Stimulated activated CD4-positive, alpha-beta T cell treated with anti-CD3 and anti-CD28 coated beads, Interleukin-15, amount 100 ng/mL, for 1 hour (primary cell): Measurements from ENCODE around the gene SLC29A1.
"Not testable (repeated sequence)": the region's sequence is repeated elsewhere in the genome, so short reads cannot be mapped to it uniquely, and the experiment has no call there.

Experiments used
- DNase-seq, 2 donors: peaks; one replicate each; pipeline ENCODE4 v3.0.0-alpha.2; 2020; ENCODE audit warnings: low read depth in 1 of 2, low spot score in 1 of 2

Gene SLC29A1

GRCh38 chr6:44193307-44193910, 30.0 kb upstream of the SLC29A1 start:
- no peak for DNase-seq

- no peak for DNase-seq
Measured at GRCh38 chr6:44194326-44194725, 29.1 kb upstream of the SLC29A1 start.

DNA sequence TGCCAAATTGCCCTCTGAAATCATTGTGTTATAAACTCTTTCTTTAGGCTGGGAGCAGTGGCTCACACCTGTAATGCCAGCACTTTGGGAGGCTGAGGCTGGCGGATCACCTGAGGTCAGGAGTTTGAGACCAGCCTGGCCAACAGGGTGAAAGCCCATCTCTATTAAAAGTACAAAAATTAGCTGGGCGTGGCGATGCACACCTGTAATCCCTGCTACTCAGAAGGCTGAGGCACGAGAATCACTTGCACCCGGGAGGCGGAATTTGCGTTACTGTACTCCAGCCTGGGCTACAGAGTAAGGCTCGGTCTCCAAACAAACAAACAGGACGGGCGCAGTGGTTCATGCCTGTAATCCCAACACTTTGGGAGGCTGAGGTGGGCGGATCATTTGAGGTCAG, 27.0 kb upstream of the SLC29A1 start:
- not testable (repeated sequence) for DNase-seq

GRCh38 chr6:44198684-44199083, 24.7 kb upstream of the SLC29A1 start:
- DNase-seq, result no peak

DNA sequence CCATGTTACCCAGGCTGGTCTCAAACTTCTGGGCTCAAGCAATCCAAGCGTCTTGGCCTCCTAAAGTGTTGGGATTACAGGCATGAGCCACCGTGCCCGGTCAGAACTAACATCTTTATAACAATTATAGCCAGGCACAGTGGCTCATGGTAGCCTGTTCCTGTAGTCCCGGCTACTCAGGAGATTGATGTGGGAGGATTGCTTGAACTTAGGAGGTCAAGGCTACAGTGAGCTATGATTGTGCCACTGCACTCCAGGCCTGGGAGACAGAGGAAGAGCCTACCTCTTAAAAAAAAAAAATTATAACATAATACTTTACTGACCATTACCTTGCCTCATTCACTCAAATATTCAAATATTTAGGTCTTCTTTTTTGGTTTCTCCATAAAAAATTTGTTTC, 23.5 kb upstream of the SLC29A1 start:
- no peak for DNase-seq

DNA sequence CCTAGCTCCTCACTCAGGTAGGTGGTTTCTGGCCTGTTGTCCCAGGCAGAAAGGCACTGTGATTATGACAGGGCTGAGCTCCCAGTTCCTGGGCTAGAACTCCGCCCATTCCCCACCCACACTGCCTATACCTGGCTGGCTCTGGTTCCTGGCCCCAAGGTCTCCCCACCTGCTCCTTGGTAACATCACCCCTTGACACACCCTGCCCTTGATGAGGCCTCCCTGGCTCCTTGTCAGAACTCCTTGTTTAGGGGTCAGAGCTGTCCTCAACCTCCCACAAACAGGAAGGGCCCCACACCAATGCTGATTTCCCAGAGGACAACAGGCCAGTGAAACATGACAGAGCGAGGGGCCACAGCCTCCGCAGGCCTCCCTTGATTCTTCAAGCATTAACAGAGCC, 22.2 kb upstream of the SLC29A1 start:
- no peak for DNase-seq

DNA sequence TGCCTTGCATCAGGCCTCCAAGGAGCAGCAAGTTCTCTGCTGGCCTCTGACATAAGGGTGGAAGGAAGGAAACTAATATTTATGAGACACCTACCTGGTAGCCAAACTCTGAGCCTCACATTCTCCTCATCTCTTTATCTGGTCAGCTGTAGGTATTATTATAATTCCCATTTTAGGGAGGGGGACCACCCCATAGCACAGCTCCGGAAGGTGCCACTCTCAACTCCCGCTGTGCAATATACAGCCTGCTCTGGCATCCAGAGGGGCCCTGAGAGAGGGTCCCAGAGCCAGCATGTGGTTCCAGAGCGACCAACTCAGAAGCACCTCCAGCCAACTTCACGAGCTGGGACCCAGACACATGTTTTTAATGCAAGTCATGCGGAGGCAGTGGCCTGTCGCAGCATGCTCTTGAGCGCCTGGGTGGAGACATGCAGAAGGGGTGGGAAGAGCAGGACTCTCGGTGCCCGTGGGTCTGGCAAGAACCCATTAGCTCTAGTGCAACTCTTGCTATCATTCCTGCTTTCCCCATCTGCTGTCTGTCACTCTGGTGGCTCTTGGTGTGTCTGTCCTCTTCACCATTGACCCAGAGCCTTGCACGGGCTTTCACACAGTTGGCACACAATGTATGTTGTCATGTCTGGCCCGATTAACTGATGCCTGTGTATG, 21.6 kb upstream of the SLC29A1 start:
- DNase-seq, result no peak

- no peak for DNase-seq
Measured at GRCh38 chr6:44202332-44202971, 20.9 kb upstream of the SLC29A1 start.

DNA sequence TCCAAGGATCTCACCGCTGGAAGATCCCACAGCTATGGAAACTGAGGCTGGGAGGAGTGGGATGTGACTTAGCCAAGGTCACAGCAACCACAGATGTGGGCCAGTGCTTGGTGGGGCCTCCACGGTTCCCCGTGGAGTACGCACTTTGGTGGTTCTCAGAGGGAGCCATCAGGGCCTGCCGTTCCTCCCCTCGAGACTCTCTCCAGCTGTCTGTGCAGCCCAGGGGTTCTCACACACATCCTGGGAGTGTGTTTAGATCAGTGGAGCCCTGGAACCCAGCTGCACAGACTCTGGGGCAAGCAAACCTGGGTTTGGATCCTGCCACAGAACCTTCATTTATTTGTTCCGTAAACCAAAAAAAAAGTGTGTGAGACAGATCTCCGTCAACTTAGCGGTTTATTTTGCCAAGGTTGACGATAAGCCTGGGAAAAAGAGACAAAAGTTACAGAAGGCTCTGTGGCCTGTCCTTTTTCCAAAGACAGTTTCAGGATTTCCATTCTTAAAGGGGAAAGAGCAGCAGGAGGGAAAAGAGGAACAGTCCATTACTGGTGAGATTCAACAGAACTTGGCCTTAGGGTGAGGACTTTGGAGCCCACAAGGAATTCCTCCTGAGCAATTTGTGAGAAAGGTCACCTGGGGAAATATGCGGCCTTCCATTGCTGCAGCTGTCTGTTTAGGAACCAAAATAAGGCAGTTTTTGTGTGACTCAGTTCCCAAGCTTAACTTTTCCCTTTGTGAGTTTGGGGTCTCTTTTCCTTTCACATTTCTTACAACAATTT, 20.2 kb upstream of the SLC29A1 start:
- no peak for DNase-seq

DNA sequence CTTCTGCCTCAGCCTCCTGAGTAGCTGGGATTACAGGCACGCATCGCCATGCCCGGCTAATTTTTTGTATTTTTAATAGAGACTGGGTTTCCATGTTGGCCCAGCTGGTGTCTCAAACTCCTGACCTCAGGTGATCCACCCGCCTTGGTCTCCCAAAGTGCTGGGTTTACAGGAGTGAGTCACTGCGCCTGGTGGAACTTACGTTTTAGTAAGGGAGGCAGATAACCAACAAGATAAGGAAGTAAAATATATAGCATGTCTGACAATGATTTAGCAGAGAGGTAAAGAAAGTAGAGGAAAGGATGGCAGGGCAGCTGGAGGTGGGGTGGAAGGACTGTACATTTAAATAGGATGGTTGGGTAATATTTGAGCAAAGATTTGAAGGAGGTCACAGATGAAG, 19.4 kb upstream of the SLC29A1 start:
- no peak for DNase-seq

DNA sequence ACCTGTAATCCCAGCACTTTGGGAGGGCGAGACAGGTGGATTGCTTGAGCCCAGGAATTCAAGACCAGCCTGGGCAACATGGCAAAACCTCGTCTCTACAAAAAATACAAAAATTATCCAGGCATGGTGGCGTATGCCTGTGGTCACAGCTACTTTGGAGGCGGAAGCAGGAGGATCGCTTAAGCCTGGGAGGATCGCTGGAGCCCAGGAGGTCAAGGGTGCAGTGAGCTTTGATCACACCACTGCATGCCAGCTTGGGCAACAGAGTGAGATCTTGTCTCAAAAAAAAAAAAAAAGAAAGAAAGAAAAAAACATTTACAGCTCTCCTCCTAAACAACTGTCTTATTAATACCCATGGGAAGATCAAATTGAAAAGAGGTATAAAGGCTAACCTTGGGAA, 15.4 kb upstream of the SLC29A1 start:
- DNase-seq, result no peak

DNA sequence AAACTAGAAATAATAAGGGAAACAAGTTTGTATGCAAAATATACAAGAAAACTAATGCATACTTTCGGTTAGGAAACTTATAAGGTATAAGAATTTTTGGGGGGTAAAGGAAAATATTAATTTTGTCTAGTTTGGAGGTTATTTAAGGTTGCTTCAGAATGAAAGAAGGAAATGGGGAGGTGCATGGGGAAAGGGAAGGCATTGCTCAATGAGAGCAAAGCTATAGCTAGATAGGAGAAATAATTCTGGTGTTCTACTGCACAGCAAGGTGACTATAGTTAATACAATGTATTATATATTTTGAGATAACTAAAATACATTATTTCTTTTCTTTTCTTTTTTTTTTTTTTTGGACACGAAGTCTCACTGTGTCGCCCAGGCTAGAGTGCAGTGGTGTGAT, 12.1 kb upstream of the SLC29A1 start:
- no peak for DNase-seq

- no peak for DNase-seq
Measured at GRCh38 chr6:44214307-44214706, 9.1 kb upstream of the SLC29A1 start.

GRCh38 chr6:44216677-44217331, 6.6 kb upstream of the SLC29A1 start, which contains the start of gene MYMX:
TSS of gene MYMX (plus strand) at chr6:44216926. CDS start at chr6:44217472, 546 bp downstream.
- no peak for DNase-seq

DNA sequence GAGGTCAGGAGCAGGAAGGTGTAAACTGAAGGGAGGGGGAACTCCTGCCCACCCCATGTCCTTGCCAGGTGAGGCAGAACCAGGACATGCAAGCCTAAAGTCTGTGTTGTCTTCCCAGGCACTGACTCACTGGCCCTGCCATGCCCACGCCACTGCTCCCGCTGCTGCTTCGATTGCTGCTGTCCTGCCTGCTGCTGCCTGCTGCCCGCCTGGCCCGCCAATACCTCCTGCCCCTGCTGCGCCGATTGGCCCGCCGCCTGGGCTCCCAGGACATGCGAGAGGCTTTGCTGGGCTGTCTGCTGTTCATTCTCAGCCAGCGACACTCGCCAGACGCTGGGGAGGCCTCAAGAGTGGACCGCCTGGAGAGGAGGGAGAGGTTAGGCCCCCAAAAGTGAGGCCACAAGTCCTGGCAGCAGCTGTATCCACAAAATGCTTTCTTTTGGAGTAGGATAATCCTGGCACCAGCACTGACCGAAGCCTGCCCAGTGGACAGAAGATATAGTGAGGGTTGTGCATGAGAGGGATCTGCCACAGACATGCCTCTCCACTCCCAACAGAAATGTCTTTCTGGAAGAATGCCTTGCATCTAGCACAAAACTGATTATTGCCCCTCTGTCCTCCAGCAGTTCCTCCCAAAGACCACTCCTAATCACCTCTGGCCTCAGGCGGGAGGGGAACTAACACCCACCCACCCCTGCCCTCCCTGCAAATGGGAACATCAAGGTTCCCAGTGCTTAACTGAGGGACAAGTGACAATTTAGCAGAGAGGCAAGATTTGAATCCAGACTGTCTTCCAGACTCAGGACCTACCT, 5.9 kb upstream of the SLC29A1 start:
- no peak for DNase-seq

- DNase-seq, result no peak
Measured at GRCh38 chr6:44219053-44219814, 4.2 kb upstream of the SLC29A1 start.

DNA sequence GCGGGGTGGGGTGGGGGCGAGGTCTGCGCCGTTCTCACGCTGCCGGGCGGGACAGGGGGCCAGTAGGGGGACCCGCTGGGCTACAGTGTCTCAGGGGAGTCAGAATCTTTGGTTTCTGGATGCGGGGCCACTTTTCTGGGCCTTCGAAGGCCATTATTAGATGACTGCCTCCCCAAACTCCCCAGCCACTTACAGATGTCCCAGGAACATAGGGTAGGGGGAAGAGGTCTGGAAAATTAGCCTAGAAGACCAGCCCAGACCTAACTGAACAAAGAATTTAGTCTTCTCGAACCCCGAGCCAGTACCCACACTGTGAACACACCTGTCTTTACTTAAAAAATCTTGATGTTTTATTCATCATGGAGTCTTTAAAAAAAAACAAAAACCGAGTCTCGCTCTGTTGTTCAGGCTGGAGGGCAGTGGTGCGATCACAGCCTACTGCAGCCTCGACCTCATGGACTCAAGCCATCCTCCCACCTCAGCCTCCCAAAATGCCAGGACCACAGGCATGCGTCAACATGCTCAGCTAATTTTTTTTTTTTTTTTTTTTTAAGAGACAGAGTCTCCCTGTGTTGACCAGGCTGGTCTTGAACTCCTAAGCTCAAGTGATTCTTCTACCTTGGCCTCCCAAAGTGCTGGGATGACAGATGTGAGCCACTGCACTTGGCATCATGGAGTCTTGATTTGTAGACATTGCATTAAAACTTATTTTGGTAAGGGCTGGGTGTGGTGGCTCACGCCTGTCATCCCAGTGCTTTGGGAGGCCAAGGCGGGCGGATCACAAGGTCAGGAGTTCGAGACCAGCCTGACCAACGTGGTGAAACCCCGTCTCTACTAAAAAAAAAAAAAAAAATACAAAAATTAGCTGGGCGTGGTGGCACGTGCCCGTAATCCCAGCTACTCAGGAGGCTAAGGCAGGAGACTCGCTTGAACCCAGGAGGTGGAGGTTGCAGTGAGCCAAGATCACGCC, 3.3 kb upstream of the SLC29A1 start:
- no peak for DNase-seq

GRCh38 chr6:44220913-44221290, 2.5 kb upstream of the SLC29A1 start:
- DNase-seq, result no peak
